Hindlimb muscle (tissue), 1 donor: ENCODE measurements around the gene KCNQ2. TPM values are rescaled to one million over a fixed set of nuclear protein-coding genes. Genes with fewer than 3 reads are reported as not detected.

Experiments
- DNase-seq: peaks from one replicate; pipeline ENCODE4 v3.0.0-alpha.2; 2013
- polyA plus RNA-seq: library from polyadenylated mRNA; unstranded; fragments of 120-200 nt; gene quantifications from one replicate; pipeline ENCODE4 v1.2.1, GENCODE V29; 2013; ENCODE audit not compliant: insufficient read length

The KCNQ2 gene
- polyA plus RNA-seq, 1 donor: 1.8 TPM

DNA sequence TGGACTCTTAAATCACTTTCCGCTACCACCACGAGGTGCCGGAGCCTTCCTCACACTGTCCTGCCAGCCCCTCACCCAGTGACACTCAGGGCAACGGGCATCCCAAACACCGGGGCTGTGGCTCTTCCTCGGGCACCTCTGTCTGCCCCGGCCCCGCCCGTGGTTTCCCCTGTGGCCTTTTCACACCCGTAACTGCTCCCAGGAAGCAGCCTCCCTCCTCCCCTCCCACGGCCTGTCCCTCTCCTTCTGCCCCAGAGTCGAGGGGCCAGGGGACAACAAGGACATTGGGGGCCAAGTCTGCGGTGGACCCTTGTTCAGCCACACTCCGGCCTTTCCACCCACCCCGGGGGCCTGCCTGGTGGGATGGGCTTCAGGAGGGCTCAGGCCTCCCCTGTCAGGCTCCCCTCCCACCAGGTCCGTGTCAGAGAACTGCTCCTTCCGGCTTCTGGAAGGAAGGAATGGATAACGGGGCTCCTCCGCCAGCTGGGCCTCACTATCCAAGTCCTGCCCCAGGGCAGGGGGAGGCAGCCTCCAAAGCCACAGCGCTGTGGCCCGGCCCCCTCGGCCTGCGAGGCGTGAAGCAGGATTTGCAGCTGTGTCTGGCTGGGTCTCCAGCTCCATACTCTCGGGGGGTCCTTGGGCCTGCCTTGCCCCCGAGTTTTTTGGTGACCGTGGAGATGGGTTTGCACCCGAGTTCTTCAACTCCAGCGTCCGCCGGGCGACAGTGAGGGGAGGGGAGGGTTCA lies 56.6 kb downstream of the KCNQ2 start:
- no peak for DNase-seq

GRCh38 chr20:63414720-63415430 lies 57.6 kb downstream of the KCNQ2 start:
- DNase-seq: no peak

DNA sequence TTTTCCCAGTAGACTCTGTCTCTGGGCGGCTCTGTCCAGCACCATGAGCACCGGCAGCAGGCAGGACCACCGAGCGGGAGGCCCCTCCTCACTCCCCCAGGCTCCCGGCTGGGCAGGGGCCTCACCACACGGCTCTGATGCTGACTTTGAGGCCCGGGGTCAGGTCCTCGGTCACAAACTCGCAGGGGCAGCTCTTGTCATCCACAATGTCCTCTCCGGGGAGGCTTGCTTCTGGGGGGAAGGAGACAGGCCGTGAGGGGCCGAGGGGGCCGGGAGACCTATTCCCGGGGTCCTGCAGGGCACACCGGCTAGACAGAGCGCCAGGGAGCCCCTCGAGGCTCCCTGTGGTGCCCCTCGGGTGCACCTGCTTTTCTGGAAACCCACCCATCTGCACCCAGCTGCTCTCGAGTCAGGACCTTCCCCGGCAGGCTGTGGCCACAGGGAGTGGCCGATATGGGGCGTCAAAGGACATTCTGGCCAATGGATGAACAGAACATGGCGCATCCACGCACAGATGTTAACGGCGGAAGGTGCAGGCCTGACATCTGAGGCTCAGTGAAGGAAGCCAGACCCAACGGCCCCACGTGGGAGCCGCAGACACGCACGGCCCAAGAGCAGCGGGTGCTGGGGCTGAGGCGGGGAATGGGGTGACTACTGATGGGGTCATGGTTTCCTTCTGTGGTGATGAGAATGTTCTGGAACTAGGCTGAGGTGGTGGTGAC lies 58.3 kb downstream of the KCNQ2 start:
- DNase-seq: no peak

GRCh38 chr20:63413323-63413722 lies 59.1 kb downstream of the KCNQ2 start:
- no peak for DNase-seq

DNA sequence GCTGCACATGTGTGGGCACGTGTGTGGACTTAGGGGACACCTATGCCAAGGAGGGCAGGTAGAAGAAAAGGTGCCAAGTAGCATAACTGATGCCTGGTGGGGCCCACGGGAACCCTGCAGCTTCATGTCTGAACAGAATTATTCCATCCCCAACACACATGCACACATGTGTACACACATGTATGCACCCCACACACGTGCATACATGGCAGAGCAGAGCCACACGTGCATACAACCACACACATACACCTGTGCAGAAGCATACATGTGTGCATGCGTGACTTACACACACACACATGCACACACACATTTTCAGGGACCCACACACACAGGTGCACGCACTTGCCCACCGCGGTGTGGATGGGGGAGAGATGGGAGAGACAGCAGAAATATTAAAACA lies 59.6 kb downstream of the KCNQ2 start:
- DNase-seq: no peak

DNA sequence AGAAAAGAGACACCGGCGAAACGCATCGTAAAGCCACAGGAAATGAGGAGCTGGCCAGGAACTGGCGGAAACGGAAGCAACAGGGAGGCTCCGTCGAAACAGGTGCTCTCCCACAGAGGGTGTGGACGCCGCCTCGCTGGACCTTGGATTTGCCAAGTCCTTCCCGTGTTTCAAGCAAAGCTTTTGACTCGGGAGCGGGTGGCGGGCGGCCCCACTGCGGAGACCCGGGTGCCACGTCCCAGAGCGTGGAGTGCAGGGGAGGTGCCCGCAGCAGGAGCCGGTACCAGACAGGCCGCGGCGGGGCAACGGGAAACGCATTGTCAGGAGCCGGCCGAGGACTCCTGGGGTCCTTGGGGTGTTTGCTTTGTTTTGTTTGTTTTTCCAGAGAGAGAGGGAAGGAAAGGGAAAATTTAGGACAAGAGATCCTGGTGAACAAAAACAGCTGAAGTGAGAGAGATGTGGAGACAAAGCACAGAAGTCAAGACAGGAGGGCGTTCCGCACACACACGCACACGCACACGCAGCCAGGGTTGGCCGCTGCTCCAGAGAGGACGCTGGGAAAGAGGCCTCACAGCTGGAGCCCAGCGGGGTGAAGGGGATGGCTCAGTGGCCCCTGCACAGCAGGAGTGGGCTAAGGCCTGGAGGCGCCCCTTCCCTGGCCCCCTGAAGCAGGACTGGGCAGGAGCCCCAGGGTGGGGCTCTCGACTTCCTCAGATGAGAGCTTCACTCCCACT lies 60.4 kb downstream of the KCNQ2 start:
- DNase-seq: peak; percentile 50

DNA sequence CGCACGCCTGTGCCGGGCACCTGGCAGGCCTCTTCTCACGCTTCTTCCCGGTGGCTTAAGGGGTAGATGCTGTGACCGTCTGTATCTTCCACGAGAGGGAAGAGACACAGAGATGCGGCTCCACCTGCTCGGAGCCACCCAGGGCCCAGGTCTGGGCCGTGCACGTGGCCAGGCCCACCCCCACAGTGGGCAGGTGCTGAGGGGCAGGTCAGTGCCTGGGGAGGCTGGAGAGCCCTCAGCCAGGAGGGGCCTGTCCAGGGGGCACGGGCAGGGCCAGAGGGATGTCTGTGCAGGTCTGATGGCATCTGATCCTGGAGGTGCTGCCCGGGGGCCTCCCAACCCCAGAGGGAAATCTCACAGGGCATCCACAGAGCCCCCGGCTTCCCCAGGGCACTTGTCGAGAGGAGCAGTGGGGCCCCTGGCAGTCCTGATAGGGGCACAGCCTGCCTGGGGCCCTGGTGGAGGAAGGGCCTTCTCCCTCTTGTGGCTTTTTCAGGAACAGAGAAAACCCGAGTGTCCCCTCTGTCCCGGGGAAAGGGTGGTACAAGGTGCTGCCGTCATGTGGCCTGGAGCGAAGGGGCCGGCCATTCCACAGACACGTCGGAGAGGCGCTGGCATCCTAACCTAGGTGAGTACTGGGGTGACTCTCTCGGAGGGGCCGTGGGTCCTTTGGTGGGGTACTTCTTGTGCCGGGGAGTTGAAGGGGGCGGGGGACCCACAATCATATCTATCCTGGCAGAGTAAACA lies 61.1 kb downstream of the KCNQ2 start:
- no peak for DNase-seq

DNA sequence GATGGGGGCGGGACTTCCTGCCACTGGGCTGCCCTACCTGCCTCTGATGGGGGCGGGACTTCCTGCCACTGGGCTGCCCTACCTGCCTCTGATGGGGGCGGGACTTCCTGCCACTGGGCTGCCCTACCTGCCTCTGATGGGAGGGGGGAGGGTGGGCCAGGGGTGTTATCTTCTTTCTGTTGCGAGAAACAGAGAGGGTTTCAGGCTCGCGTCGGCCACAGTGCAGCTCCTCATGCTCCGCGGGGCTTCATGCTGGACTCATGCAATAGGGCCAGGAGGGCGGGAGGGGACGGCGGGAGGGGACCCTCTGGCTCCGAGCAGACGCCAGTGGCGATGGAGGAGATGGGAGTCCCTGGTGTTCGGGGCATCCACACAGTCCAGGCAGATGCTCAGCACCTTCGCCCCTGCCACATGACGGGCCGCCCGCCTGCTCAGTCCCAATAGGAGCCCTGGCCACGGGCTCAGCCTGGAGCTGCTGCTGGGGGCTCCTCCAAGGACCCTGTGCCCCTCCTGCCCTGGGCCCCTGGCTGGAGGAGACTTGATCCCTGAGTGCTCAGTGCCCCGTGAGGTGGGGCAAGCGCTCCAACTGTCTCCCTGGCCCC lies 62.5 kb downstream of the KCNQ2 start:
- DNase-seq: no peak

GRCh38 chr20:63409066-63409833 lies 63.2 kb downstream of the KCNQ2 start:
- DNase-seq: no peak

GRCh38 chr20:63408684-63409046 lies 63.8 kb downstream of the KCNQ2 start:
- DNase-seq: no peak

DNA sequence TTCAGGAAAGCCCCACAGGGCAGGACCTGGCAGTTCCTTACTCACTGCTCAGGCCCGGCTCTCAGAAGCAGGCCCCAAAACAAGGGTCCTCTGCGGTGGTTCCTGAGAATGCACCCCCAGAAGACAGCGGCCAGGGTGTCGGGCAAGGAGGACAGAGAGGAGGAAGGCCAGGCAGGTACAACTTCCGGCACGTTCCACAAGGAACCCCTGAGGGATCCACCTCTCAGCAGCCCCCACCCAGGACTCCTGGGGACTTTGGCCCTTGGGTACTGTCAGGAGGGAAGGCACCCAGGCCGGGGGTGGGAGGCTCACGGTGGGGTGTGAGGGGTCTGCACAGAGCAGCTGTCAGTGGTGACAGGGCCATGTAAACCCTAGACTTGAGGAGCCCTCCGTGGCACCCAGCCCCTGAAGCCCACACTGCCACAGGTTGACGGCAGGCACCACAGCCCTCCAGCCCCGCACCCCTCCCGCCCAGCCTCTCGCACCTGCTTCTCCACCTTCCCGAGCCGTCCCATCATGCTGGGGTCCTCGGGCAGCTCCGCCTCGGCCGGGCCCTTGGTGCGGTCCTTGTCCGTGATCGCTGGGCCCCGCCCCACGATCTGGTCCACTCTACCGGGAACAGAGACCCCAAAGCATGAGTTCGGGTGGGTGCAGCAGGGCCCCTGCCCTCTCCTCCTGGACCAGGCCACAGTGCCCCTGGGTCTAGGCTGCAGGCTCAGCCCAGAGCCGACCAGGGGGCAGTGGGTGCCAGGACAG lies 64.3 kb downstream of the KCNQ2 start:
- DNase-seq: no peak

GRCh38 chr20:63406617-63407245 lies 65.7 kb downstream of the KCNQ2 start:
- DNase-seq: no peak

DNA sequence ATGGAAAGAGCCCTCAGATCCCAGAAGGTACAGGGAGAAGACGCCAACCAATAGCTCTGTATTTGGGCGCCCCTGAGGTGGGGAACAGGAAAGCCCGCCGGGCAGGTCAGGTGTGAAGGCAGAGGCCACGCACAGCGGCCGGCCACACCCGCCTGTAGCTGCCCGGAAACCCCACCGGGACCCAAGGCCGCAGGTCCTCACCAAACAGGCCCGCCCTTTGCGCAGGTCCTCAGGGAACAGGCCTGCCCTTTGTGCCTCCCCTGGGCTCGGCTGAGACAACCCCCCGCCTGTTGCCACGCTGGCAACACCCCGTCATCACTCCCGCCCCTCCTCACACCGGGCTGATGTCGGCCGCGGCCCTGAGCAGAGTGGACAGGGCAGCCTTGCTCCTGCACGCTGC lies 66.4 kb downstream of the KCNQ2 start:
- no peak for DNase-seq

- DNase-seq: no peak
Observed at GRCh38 chr20:63405102-63405730, 67.2 kb downstream of the KCNQ2 start.

DNA sequence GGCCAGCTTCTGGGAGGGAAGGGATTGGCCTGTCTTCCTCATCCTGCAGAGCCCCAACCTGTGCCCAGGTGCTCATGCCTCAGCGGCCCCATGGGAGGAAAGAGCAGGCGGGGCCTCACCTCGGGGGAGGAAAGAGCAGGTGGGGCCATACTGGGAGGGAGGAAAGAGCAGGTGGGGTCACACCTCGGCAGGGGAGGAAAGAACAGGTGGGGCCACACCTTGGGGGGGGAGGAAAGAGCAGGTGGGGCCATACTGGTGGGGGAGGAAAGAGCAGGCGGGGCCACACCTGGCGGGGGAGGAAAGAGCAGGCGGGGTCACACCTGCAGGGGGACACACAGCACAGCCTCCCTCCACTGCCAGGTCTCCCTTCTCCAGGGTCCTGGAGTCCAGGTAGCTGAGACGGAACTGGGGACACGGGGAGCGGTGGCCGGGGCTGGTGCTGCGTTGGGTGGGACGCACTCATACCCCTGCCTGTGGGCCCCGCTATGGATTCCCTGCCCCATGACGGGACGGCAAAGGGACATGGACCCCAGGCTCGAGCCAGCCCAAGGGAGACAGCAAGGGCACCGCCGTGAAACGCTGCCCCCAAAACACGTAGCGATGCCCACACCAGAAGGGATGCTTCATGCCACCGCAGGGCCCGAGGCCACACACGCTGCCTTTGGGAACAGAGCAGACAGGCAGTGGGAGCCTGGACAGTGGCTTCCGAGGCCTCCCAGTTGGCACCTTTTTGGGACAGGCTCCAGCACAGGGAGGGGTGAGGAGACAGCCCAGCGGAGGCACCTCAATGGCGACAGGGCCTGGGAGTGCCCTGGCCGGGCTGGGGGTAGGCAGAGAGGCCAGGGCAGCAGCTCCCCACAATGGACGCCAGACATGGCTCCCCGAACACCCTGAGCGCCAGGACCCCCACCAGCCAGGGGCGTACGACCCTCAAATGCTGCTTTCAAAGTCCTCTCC lies 68.0 kb downstream of the KCNQ2 start:
- DNase-seq: no peak

DNA sequence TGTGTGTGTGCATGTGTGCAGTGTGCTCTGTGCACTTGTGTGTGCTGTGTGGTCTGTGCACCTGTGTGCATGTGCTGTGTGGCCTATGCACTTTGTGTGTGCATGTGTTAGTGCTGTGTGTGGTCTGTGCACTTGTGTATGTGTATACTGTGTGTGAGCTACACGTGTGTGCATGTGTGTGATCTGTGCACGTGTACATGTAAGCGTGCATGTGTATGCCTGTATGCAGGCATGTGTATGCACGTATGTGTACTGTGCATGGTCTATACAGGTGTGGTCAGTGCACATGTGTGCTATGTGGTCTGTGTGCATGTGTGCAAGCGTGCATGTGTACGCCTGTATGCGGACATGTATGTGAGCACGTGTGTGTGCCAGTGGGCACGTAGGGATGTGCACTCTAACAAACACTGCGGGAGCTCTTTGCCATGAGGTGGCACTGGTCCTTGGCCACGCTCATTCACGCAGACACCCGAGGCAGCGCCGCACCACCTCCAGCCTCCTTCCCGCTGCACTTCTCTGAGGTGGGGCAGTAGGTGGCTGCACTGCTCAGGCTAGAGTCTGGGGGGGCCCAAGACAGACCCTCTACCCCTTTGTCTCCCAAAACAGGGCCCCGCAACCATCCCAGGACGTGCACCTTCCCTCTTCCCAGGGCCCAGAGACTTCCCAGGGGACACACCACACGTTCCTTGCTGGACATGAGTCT lies 68.9 kb downstream of the KCNQ2 start:
- DNase-seq: no peak

GRCh38 chr20:63402860-63403220 lies 69.6 kb downstream of the KCNQ2 start:
- DNase-seq: no peak
